ENCODE measurements around the gene ZBTB7C.

- TF ChIP-seq, protein P1, sequence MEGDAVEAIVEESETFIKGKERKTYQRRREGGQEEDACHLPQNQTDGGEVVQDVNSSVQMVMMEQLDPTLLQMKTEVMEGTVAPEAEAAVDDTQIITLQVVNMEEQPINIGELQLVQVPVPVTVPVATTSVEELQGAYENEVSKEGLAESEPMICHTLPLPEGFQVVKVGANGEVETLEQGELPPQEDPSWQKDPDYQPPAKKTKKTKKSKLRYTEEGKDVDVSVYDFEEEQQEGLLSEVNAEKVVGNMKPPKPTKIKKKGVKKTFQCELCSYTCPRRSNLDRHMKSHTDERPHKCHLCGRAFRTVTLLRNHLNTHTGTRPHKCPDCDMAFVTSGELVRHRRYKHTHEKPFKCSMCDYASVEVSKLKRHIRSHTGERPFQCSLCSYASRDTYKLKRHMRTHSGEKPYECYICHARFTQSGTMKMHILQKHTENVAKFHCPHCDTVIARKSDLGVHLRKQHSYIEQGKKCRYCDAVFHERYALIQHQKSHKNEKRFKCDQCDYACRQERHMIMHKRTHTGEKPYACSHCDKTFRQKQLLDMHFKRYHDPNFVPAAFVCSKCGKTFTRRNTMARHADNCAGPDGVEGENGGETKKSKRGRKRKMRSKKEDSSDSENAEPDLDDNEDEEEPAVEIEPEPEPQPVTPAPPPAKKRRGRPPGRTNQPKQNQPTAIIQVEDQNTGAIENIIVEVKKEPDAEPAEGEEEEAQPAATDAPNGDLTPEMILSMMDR (conservative IDR thresholded peaks at IDR 0.05 in 1 of 2, IDR thresholded peaks at IDR 0.05 in 1 of 2; ENCODE audit: extremely low read depth in 1 of 2, insufficient read depth in 1 of 2, low read depth in 1 of 2, low read length in 2 of 2): no peak
- TF ChIP-seq EZH2 (IDR thresholded peaks at IDR 0.05; ENCODE audit: borderline replicate concordance, low read length): no peak
These were observed 8.8 kb upstream of the ZBTB7C start for GRCh38 chr18:48417985-48418384.

Measured in mammary epithelial cell (primary cell).